Measurements from ENCODE around the gene CDK4.
"Not testable (repeated sequence)": the region's sequence is repeated elsewhere in the genome, so short reads cannot be mapped to it uniquely, and the experiment has no call there.

The CDK4 gene

GRCh38 chr12:57751788-57752667 is at the start of gene CDK4:
TSS of gene CDK4 (minus strand) at chr12:57752310. CDS start at chr12:57751717, 593 bp downstream.
- peak; percentile 97 for DNase-seq

GRCh38 chr12:57800965-57801364 is 48.9 kb upstream of the CDK4 start:
- no peak for DNase-seq

GRCh38 chr12:57797933-57798332 is 45.8 kb upstream of the CDK4 start:
- DNase-seq = no peak

- no peak for DNase-seq
Measured at GRCh38 chr12:57796996-57797395, 44.9 kb upstream of the CDK4 start.

GRCh38 chr12:57795354-57795753 is 43.2 kb upstream of the CDK4 start:
- DNase-seq = no peak

GRCh38 chr12:57793920-57794319 is 41.8 kb upstream of the CDK4 start:
- no peak for DNase-seq

GRCh38 chr12:57783861-57784260 is 31.8 kb upstream of the CDK4 start:
- no peak for DNase-seq

GRCh38 chr12:57783466-57783801 is 31.3 kb upstream of the CDK4 start:
- DNase-seq = no peak

- peak; percentile 81 for DNase-seq
Measured at GRCh38 chr12:57782608-57783465, 30.7 kb upstream of the CDK4 start, which contains the start of gene TSFM. TSS of gene TSFM (plus strand) at chr12:57782787. CDS start at chr12:57782802, 15 bp downstream.

- no peak for DNase-seq
Measured at GRCh38 chr12:57782243-57782607, 30.1 kb upstream of the CDK4 start.

GRCh38 chr12:57781801-57782200 is 29.7 kb upstream of the CDK4 start:
- no peak for DNase-seq

- DNase-seq = no peak
Measured at GRCh38 chr12:57781244-57781643, 29.1 kb upstream of the CDK4 start.

GRCh38 chr12:57780284-57780897 is 28.3 kb upstream of the CDK4 start:
- DNase-seq = no peak

- no peak for DNase-seq
Measured at GRCh38 chr12:57779736-57780135, 27.6 kb upstream of the CDK4 start.

GRCh38 chr12:57777911-57778310 is 25.8 kb upstream of the CDK4 start:
- DNase-seq = no peak

- no peak for DNase-seq
Measured at GRCh38 chr12:57777367-57777766, 25.3 kb upstream of the CDK4 start.

GRCh38 chr12:57776247-57776587 is 24.1 kb upstream of the CDK4 start:
- no peak for DNase-seq

GRCh38 chr12:57775563-57776246 is 23.6 kb upstream of the CDK4 start:
- DNase-seq = no peak

GRCh38 chr12:57775044-57775443 is 22.9 kb upstream of the CDK4 start:
- no peak for DNase-seq

GRCh38 chr12:57774634-57775033 is 22.5 kb upstream of the CDK4 start:
- DNase-seq = not testable (repeated sequence)

GRCh38 chr12:57772429-57773322 is 20.6 kb upstream of the CDK4 start, which contains the start of gene EEF1AKMT3:
TSS of gene EEF1AKMT3 (plus strand) at chr12:57772614. CDS start at chr12:57772725, 111 bp downstream.
- DNase-seq = no peak
